A549 (cell line): ENCODE data around the gene KIF9. TPM values are rescaled to one million over a fixed set of nuclear protein-coding genes. Genes with fewer than 3 reads are reported as not detected.

Experiments
- ATAC-seq, 2 experiments: fragments of 200-7000 bp in 1 of 2; fragments of >200 bp in 1 of 2; cut with Nextera tagmentation in 1 of 2; cut with Tn5 transposase in 1 of 2; 3 replicates each; pipeline versions ENCODE4 v1.8.0 to v1.9.1; 2018 to 2020; ENCODE audit warnings: mild to moderate bottlenecking in 1 of 2, moderate library complexity in 1 of 2
- CTCF ChIA-PET: fragments of 300-600 bp; sonication (Branson Sonifier 250); formaldehyde crosslinking; extraction: SDS; loops from one replicate; lab custom pipeline; 2021; ENCODE audit warnings: antibody characterized with exemption, inconsistent platforms; lab: Yijun Ruan, JAX
- POLR2A ChIA-PET: fragments of 350-600 bp; formaldehyde crosslinking; extraction: SDS; loops from one replicate; lab custom pipeline; 2021; ENCODE audit warnings: antibody characterized with exemption, inconsistent platforms; lab: Yijun Ruan, JAX
- DNase-seq, 2 experiments: peaks; one replicate each; pipeline versions ENCODE4 v3.0.0 to v3.0.0-alpha.2; 2011 to 2016; ENCODE audit warnings: low read depth in 1 of 2, low spot score in 1 of 2
- FAIRE-seq: peaks from 2 replicates; lab custom pipeline; 2011; peaks lifted over from hg19 to GRCh38; lab: Jason Lieb, UNC
- H3K27ac ChIP-seq, 2 experiments: fragments of >200 bp; sonication (Bioruptor Twin); formaldehyde crosslinking; 3 replicates each; pipeline ENCODE4 v1.5.1; 2016 to 2017
- H3K4me1 ChIP-seq: fragments of >200 bp; sonication (Bioruptor Twin); formaldehyde crosslinking; 3 replicates; pipeline ENCODE4 v1.6.1; 2016
- H3K4me2 ChIP-seq: fragments of >200 bp; sonication (Bioruptor Twin); formaldehyde crosslinking; 3 replicates; pipeline ENCODE4 v1.6.1; 2016
- H3K4me3 ChIP-seq: fragments of >200 bp; sonication (Bioruptor Twin); formaldehyde crosslinking; 3 replicates; pipeline ENCODE4 v1.5.1; 2016
- H3K9me3 ChIP-seq: fragments of >200 bp; sonication (Bioruptor Twin); formaldehyde crosslinking; 3 replicates; pipeline ENCODE4 v1.6.1; 2016
- ATOH8 ChIP-seq: fragments of 250-450 bp; sonication (Bioruptor Pico); IDR thresholded peaks from 2 replicates; pipeline ENCODE4 v1.5.0; 2020; ENCODE audit warnings: low read depth, mild to moderate bottlenecking, moderate library complexity
- BHLHE40 ChIP-seq: IDR thresholded peaks from 2 replicates; pipeline ENCODE4 v1.6.1; 2012; ENCODE audit warnings: low read depth, low read length, inconsistent platforms
- CBX8 ChIP-seq: fragments of 200-600 bp; sonication (generic); IDR thresholded peaks from 2 replicates; pipeline ENCODE4 v1.6.1; 2016
- CEBPB ChIP-seq, 2 experiments: fragments of >200 bp in 1 of 2; sonication (Bioruptor Twin) in 1 of 2; formaldehyde crosslinking in 1 of 2; IDR thresholded peaks; 2 replicates each; pipeline ENCODE4 v1.6.1; 2012 to 2016
- CHD2 ChIP-seq: fragments of 150-350 bp; IDR thresholded peaks from 2 replicates; pipeline ENCODE4 v1.6.1; 2014; ENCODE audit warnings: low read length; ENCODE audit not compliant: partially characterized antibody
- CHD4 ChIP-seq: fragments of 200-600 bp; sonication (generic); IDR thresholded peaks from 2 replicates; pipeline ENCODE4 v1.6.1; 2016; ENCODE audit warnings: antibody characterized with exemption, mild to moderate bottlenecking, borderline replicate concordance
- EHMT2 ChIP-seq: fragments of 200-600 bp; sonication (generic); IDR thresholded peaks from 2 replicates; pipeline ENCODE4 v1.6.1; 2016; ENCODE audit warnings: antibody characterized with exemption, low read depth, mild to moderate bottlenecking, moderate library complexity
- EP300 ChIP-seq, 2 experiments: fragments of >200 bp; sonication (Bioruptor Twin); formaldehyde crosslinking; IDR thresholded peaks; 2 replicates in 1 of 2; 3 replicates in 1 of 2; pipeline ENCODE4 v1.6.1; 2016 to 2017
- ESRRA ChIP-seq: fragments of 150-350 bp; IDR thresholded peaks from 2 replicates; pipeline ENCODE4 v1.6.1; 2014; ENCODE audit warnings: mild to moderate bottlenecking, low read length, borderline replicate concordance
- FOSL2 ChIP-seq, 2 experiments: fragments of 450-650 bp in 1 of 2; fragments of >200 bp in 1 of 2; sonication (Bioruptor Twin) in 1 of 2; formaldehyde crosslinking; IDR thresholded peaks; 2 replicates each; pipeline versions ENCODE4 v1.5.0 to v1.6.1; 2016 to 2020; ENCODE audit warnings: mild to moderate bottlenecking in 1 of 2, moderate library complexity in 1 of 2
- HDAC2 ChIP-seq: fragments of 200-600 bp; sonication (generic); IDR thresholded peaks from 2 replicates; pipeline ENCODE4 v1.6.1; 2016
- HOXB13 ChIP-seq: fragments of 250-450 bp; sonication (Bioruptor Pico); IDR thresholded peaks from 2 replicates; pipeline ENCODE4 v1.5.0; 2020; ENCODE audit warnings: low read depth, mild to moderate bottlenecking, moderate library complexity
- JUN ChIP-seq, 2 experiments: fragments of >200 bp; sonication (Bioruptor Twin); formaldehyde crosslinking; IDR thresholded peaks; 2 replicates in 1 of 2; 3 replicates in 1 of 2; pipeline ENCODE4 v1.6.1; 2016 to 2017
- JUNB ChIP-seq: fragments of >200 bp; sonication (Bioruptor Twin); formaldehyde crosslinking; IDR thresholded peaks from 2 replicates; pipeline ENCODE4 v1.6.1; 2016
- MAZ ChIP-seq: fragments of 150-350 bp; IDR thresholded peaks from 2 replicates; pipeline ENCODE4 v1.6.1; 2014; ENCODE audit warnings: antibody characterized with exemption, low read depth, low read length, borderline replicate concordance
- MYC ChIP-seq: IDR thresholded peaks from 2 replicates; pipeline ENCODE4 v1.6.1; 2012; ENCODE audit warnings: mild to moderate bottlenecking, inconsistent platforms, low read length, improper control_type of control experiment, borderline replicate concordance
- NPAS2 ChIP-seq: fragments of 250-450 bp; sonication (Bioruptor Pico); IDR thresholded peaks from 2 replicates; pipeline ENCODE4 v1.8.0; 2022; ENCODE audit warnings: mild to moderate bottlenecking, moderate library complexity, borderline replicate concordance
- PBX3 ChIP-seq: IDR thresholded peaks from 2 replicates; pipeline ENCODE4 v1.6.1; 2012
- RAD21 ChIP-seq, 2 experiments: fragments of >200 bp in 1 of 2; sonication (Bioruptor Twin) in 1 of 2; formaldehyde crosslinking in 1 of 2; IDR thresholded peaks in 1 of 2; conservative IDR thresholded peaks in 1 of 2; 2 replicates in 1 of 2; 3 replicates in 1 of 2; pipeline ENCODE4 v1.6.1; 2012 to 2018; ENCODE audit warnings: inconsistent platforms in 1 of 2
- TFCP2L1 ChIP-seq: fragments of 250-450 bp; sonication (Bioruptor Pico); IDR thresholded peaks from 2 replicates; pipeline ENCODE4 v1.5.0; 2021; ENCODE audit warnings: mild to moderate bottlenecking
- USF2 ChIP-seq: fragments of 450-650 bp; IDR thresholded peaks from 2 replicates; pipeline ENCODE4 v1.6.1; 2014; ENCODE audit warnings: antibody characterized with exemption
- ZNF302 ChIP-seq: fragments of 250-450 bp; sonication (Bioruptor Pico); IDR thresholded peaks from 2 replicates; pipeline ENCODE4 v1.9.0; 2021; ENCODE audit warnings: inconsistent platforms, mild to moderate bottlenecking, moderate library complexity
- ZSCAN20 ChIP-seq: fragments of 250-450 bp; sonication (Bioruptor Pico); IDR thresholded peaks from 2 replicates; pipeline ENCODE4 v1.8.0; 2022; ENCODE audit warnings: mild to moderate bottlenecking, moderate library complexity
- WGBS: methylation state at CpG from one replicate; pipeline ENCODE4 v1.1.6; 2017; ENCODE audit errors: missing lambda C conversion rate; 5-methylcytosine and 5-hydroxymethylcytosine counted together
- polyA plus RNA-seq, 4 experiments: library from polyadenylated mRNA; depleted of rRNA in 3 of 4; stranded (reverse); fragments of >200 nt; fragmentation: RNase III in 1 of 4; extraction: RNeasy Plus Mini Kit Qiagen cat#74134 plus additional on column Dnase treatment in 1 of 4; gene quantifications; 2 replicates in 3 of 4; 3 replicates in 1 of 4; pipeline ENCODE4 v1.2.3, GENCODE V29; 2011 to 2017

Gene KIF9
- polyA plus RNA-seq, 2 of the 4 experiments (the other 2 are of a cell fraction) = 12.6 to 15.5 TPM

- WGBS = 89% methylated on average over 8 of the region's 10 CpGs
- no peak for ATAC-seq
- Histone ChIP-seq H3K27ac (no peak overlapping the region), H3K4me1 (peaks cover 9% of the 10 kb centered on the region; the same call in 1 of the 3 replicates), H3K9me3 (no peaks in the 10 kb centered on the region), H3K4me2 (no peak overlapping the region), H3K4me3 (no peak overlapping the region)
- DNase-seq = no peak
- no peak for TF ChIP-seq CBX8
- TF ChIP-seq MAZ = no peak
- TF ChIP-seq RAD21 (conservative IDR thresholded peaks at IDR 0.05 in 1 of 2, IDR thresholded peaks at IDR 0.05 in 1 of 2) = no peak
- no peak for TF ChIP-seq EHMT2
- no peak for TF ChIP-seq HOXB13 (CRISPR knock-in tag)
- no peak for TF ChIP-seq ZSCAN20 (CRISPR knock-in tag)
- no peak for TF ChIP-seq USF2
- no peak for TF ChIP-seq FOSL2 (IDR thresholded peaks at IDR 0.05)
- no peak for TF ChIP-seq FOSL2 (CRISPR knock-in tag; IDR thresholded peaks at IDR 0.05)
- TF ChIP-seq MYC = no peak
- no peak for TF ChIP-seq PBX3
- TF ChIP-seq EP300 (IDR thresholded peaks at IDR 0.05) = no peak
- no peak for TF ChIP-seq ZNF302
- no peak for TF ChIP-seq CHD2
- no peak for TF ChIP-seq NPAS2 (CRISPR knock-in tag)
- CTCF ChIA-PET = interaction anchor here (0.9 to 2.2 kb wide), 2 partner anchors 8 to 58 kb away, joined by 3 to 6 read pairs; no protein-coding TSS in a partner anchor
- POLR2A ChIA-PET = no interaction called here
- no peak for FAIRE-seq
These were observed 16.7 kb downstream of the KIF9 start for GRCh38 chr3:47265725-47266428.

GRCh38 chr3:47265008-47265407 is 17.6 kb downstream of the KIF9 start:
- CTCF ChIA-PET = no interaction called here
- 79% methylated on average over 1 of the region's 1 CpG for WGBS
- Histone ChIP-seq H3K4me1 (peaks cover 9% of the 10 kb centered on the region; the same call in 1 of the 3 replicates), H3K27ac (no peak overlapping the region), H3K4me2 (no peak overlapping the region), H3K4me3 (no peak overlapping the region)
- FAIRE-seq (no peak), DNase-seq (no peak)
- POLR2A ChIA-PET = no interaction called here
- TF ChIP-seq CHD4 (no peak), JUNB (no peak), NPAS2 (CRISPR knock-in tag) (no peak), PBX3 (no peak), HDAC2 (no peak), BHLHE40 (no peak), EP300 (IDR thresholded peaks at IDR 0.05) (no peak)
- TF ChIP-seq, all 56 proteins: peak for 0
- H3K9me3 ChIP-seq = no peaks in the 10 kb centered on the region
- ATAC-seq = no peak

DNA sequence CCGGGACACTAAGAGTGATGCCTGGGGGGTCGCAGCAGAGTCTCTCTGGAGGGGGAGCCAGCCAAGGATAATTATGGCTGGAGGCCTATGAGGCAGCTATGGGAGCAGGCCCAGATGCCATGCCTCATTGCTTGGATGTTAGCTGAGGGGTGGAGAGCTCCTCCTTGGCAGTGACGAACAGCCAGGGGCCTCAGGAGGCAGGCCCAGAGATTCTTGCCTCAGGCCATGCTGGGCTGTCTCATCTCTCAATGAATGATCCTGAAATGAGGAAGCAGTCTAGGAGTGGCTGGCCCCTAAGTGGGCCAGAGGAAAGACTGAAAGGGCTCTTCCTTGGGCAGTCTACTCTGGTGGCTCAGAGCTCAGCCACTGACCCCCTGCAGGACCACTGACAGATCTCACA is 21.3 kb downstream of the KIF9 start:
- Histone ChIP-seq H3K9me3 (no peaks in the 10 kb centered on the region), H3K4me1 (peaks cover under 1% of the 10 kb centered on the region; the same call in 1 of the 3 replicates), H3K4me3 (no peak overlapping the region), H3K27ac (no peak overlapping the region), H3K4me2 (no peak overlapping the region)
- ATAC-seq (no peak; a peak in 1 of 6 replicates), DNase-seq (no peak), FAIRE-seq (no peak)
- TF ChIP-seq TFCP2L1 (CRISPR knock-in tag) (no peak), ATOH8 (CRISPR knock-in tag) (no peak), FOSL2 (IDR thresholded peaks at IDR 0.05) (no peak), FOSL2 (CRISPR knock-in tag; IDR thresholded peaks at IDR 0.05) (no peak), CEBPB (IDR thresholded peaks at IDR 0.05) (no peak), CHD4 (no peak), ESRRA (no peak), JUN (IDR thresholded peaks at IDR 0.05) (no peak)
- POLR2A ChIA-PET = no interaction called here
- 78% methylated on average over 2 of the region's 3 CpGs for WGBS
- CTCF ChIA-PET = no interaction called here
